Suppressor macrophage treated with lipopolysaccharide for 4 hours (primary cell): ENCODE measurements around the gene C19orf47.
"Not testable (repeated sequence)": the region's sequence is repeated elsewhere in the genome, so short reads cannot be mapped to it uniquely, and the experiment has no call there.

ENCODE experiments used
- DNase-seq: peaks from one replicate; pipeline ENCODE4 v3.0.0-alpha.2; 2020

The C19orf47 gene

DNA sequence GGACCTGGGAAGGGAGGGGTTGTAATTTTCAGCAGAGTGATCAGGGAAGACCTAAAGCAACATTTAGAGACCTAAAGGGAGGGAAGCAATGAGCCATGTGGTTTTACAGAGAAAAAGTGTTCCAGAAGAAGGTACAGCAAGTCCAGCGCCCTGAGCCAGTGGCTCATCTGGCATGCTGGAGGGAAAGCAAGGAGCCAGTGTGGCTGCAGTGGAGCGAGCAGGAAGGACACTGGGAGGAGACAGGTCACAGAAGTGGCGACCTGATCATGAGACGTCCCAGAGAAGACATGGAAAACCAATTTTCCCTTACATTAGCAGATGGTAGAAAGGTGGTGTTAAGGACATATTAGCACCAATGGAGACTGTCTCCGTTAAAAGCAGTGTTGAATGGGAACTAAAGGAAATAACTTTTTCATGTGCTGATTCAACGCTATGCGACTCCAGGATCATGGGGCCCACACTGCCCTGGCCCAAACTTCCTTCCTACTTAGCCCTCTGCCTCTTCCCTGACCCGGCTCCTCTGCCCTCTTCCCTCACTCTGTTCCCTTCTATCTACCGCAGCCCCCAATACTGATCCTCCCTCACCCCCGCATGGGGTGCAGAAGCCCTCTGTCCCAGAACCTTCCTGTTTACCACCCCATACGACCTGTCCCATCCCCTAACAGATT, 5.4 kb downstream of the C19orf47 start:
- DNase-seq, result no peak

DNA sequence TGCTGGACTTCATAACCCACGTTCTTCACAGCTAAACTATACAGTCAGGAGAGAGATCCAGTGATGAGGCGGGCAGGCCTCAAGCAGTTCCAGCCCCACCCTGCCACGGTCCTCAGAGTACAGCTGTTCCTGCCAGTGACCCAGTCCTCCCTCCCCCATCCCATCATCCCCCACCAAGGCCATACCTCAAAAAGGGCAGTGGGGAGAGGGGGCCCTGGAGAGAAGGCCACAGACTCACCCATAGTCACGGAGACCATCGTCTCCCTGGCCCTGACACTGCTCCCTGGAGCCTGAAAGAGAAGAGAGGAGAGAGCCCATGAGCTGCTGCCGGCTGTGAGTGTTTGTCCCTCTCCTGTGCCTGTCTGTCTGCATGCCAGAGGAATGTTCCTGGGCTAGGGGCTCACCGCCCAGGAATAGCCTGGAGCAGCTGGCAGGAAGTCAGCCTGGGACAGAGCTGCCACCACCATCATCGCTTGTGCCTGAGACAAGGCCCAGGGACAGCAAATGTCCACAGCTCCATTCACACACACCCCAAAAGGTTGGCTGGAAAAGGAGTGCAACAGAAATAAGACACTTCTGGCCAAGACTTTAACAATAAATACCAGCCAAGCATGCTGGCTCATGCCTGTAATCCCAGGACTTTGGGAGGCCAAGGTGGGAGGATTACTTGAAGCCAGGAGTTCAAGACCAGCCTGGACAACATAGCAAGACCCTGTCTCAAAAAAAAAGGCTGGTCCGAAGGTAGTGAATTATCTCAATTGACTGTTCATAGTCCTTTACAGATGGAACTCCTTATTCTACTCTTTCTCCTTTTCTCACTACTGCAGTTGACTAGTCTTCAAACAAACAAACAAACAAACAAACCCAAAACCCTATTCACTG, 6.4 kb downstream of the C19orf47 start:
- DNase-seq, result no peak

DNA sequence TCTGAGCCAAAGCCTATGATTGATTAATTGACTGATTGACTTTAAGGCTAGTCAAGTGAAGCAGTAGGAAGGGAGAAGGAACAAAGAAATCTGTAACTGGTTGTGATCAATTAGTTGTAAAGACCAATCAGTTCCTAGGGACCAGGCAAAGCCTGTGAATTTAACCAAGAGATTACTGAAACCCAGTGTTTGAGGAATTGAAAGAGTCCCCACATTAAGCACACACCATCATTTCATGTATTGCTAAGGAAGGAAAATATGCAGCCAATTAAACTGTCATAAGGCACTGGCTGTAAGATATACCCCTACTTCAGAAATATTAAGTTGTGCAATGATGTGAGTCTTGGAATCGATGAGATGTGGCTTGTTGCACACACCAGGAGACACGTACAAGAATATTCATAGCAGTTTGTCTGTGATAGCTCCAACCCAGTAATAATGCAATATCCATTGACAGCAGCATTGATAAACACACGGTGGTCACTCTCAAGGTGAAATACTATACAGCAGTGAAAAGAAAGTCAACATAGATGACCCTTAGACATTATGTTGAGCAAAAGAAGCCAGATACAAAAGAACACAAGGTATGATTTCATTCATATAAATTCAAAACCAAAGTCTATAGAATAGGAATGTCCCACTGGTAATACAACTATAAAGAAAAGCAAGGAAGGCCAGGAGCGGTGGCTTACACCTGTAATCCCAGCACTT, 9.0 kb downstream of the C19orf47 start:
- DNase-seq, result no peak

DNA sequence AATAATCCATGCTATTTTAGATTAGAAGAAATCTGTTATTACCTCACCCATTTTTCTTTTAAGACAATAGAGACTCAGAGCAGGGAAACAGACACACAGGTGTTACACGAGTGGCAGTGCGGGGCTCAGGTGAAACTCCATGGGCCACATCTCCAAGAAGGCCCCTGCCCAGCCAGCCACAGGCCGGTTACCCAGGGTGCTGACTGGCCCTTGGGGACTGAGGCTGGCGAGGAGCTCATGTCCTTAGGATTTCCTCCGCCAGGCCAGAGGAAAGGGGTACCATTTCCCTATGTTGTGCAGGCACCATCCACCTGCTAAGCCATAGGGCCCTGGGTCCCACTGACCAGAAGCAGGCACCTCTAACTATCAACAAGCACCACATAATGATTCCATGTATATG, 10.6 kb downstream of the C19orf47 start:
- DNase-seq, result no peak

DNA sequence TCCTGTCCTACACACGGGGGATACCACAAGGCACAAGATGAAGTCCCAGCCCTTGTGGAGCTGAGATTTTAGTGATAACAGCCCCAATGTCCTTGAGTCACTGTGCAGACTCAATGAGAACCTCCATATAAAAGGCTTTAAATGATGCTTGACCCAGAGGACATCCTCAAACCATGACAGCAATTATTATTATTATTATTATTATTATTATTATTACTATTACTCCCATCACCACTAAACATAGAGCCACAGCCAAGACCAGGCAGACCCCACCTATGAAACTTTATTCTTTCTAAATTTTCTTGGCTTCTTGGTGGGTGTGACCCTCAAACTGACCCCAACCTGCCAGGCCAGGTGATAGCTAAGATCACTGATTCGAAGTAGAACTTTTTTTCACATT, 11.1 kb downstream of the C19orf47 start:
- DNase-seq, result no peak

DNA sequence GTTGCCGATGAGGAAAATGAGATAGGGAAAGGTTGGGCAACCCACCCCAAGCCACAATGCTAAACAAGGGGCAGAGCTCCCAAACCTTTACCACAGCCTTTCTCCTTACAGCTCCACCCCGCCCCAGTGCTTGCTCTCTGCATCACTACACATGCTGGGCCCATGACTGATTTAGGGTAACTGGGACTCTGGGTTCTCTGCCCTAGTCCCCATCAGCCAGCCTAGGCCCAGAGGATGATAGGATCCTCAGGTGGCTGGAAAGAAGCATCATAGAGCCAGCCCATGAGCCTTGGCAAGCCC, 11.6 kb downstream of the C19orf47 start:
- no peak for DNase-seq

DNA sequence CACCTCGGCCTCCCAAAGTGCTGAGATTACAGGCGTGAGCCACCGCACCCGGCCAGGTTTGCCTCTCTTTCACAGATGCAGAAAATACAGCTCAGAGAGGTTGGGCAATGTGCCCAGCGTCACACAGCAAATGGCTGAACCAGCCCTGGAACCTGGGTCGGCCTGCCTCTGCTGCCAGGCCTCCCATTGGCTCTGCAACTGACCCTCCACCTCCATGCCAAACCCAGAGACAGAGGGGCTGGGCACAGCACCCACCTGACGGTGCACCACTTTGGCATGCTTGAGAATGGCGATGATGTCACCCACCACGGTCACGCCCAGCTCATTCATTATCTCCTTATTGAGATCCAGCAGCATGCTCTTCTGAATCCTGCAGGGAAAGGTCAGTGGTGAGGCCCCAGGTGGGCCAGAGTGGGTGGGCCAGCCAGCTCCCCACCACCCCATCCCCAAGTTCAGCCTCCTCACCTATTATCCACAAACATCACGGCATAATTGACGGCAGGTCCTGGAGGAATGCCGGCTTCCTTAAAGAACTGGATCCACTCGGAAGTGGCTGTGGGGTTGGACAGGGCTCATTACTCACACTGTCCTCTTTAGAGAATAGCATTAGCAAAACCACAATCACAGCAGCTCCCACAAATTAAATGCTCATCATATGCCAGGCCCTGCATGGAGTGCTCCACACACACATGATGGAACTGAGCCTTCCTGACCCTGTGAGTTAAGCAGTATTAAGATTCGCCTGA, 12.2 kb downstream of the C19orf47 start:
- no peak for DNase-seq

DNA sequence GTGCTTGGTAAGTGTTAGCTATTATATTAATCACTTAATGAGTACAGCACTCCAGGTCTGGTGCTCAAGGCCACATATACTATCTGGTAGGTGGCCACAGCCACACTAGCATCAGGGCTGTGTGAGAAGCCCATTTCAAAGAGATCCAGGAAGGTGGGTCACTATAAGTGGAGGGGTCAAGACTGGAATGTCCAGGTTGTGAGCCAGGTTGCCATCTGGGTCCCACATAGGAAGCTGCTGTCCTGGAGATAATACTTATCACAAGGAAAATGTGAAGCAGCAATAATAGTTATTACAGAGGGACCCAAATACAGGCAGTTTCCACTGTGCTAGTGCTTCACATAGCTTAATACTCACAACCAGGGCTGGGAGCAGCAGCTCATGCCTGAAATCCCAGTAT, 13.1 kb downstream of the C19orf47 start:
- no peak for DNase-seq

DNA sequence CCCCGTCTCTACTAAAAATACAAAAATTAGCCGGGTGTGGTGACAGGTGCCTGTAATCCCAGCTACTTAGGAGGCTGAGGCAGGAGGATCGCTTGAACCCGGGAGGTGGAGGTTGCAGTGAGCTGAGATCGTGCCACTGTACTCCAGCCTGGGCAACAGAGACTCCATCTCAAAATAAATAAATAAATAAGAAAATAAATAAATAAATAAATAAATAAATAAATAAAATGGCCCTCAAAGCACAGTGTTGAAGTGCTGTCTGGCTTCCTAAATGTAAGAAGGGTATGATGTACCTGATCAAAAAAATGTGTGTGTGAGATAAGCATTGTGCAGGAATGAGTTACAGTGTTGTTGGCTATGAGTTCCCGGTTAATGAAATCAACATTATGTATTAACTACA, 15.1 kb downstream of the C19orf47 start:
- DNase-seq, result not testable (repeated sequence)

DNA sequence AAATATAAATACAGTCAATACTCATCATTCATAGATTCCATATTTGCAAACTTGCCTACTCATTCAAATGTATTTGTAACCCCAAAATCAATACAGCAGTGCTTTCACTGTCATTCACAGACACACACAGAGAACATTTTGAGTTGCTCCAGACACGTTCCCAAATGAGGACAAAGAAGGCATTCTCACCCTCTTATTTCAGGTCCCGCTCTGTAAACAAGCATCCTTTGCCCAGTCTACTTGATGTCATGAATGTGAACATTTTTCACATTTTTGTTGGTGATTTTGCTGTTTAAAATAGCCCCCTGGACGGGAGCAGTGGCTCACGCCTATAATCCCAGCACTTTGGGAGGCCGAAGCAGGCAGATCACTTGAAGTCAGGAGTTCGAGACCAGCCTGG, 15.5 kb downstream of the C19orf47 start:
- DNase-seq, result no peak

DNA sequence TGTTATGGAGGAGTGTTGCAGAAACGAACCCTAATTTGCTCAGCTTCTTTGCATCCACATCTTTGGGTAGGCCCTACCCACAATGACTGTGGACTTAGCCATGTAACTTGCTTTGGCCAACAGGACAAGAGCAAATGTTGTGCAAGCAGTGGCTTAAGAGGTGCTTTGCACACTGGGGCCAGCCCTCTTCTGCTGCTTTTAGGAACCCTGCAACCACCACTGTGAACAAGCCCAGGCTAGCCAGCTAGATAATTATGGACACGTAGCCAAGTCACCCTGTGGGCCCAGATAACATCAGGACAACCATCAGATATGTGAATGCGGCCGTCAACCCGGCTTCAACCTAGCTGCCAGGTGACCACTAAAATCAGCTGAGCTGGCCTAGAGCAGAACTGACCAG, 17.1 kb downstream of the C19orf47 start:
- DNase-seq, result no peak

DNA sequence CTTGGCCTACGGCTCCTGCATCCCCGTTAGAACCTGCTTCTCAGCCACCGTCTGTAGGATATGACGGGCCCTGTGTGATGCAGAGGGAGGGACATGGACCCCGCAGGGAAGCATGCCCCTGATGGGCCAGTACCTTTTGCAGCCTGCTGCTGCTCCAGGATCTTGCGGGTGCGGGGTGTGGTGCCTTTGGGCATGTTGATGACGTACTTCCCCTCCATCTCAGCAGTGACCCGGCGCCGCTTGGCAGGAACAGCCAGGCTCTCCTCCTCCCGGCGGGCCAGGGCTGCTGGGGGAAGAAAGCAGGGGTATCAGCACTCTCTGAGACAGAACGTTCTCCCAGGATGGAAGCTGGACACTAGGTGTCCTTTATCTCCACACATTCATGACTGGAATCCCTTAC, 22.0 kb downstream of the C19orf47 start:
- no peak for DNase-seq

DNA sequence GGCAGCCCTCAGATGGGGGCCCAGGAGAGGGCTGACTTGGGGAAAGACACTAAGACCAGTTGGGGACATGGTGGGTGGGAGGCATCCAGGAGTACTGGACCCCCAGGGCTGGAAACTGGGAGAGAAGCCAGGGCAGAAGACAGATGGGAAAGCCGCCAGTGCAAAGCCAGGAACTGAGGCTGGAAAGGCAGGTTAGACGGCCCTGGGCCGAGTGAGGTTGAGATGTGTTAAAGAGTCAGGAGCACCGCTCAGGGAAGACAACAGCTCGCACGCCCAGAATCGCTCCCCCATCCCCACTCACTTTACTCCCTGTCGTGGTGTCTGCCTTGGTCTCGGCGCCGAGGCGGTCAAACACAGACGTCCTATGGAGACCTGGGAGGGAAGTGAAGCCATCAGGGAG, 24.5 kb downstream of the C19orf47 start:
- no peak for DNase-seq

DNA sequence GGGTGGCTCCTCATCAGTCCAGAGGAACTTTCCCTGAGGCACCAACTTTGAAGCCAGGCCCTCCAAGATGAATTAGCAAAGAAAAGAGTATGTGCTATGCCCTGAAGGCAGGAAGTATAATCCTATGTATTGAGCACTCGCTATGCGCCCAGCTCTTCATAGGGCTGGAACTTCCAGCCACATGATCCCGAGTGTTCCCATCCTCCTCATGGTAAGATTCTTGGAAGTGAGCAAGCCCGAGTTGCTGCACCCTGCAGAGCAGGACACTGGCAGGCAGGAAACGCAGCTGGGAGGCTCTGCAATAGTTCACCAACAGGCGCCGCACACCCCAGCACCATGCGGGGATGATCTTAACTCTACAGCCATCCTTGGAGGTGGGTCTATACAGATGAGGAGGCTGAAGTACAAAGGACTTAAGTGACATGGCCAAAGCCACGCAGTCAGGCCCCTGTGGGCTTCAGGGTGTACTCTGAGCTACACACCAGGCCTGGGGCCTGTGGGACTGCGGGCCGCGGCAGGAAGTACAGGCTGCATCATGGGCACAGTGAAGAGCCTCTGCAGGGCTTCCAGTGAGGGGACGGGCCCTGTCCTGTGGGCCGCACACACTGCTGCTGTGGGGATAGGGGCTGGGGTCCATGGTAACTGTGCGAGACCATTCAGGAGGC, 25.1 kb downstream of the C19orf47 start:
- DNase-seq, result no peak

DNA sequence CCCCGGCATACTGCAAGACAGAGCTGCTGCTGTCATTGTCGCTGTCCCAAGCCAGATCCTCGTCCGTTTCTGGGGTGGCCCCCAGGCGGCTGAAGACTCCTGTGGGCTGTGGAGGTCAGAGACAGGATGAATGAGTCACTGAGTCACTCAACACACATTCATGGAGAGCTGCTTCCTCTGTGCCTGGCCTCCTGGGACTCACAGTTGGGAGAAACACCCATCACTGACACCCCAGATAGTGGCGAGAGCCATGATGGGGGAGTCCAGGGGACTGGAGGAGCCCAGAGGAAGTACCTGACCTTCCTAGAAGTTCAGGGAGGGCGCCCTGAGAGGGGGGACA, 26.0 kb downstream of the C19orf47 start:
- no peak for DNase-seq

DNA sequence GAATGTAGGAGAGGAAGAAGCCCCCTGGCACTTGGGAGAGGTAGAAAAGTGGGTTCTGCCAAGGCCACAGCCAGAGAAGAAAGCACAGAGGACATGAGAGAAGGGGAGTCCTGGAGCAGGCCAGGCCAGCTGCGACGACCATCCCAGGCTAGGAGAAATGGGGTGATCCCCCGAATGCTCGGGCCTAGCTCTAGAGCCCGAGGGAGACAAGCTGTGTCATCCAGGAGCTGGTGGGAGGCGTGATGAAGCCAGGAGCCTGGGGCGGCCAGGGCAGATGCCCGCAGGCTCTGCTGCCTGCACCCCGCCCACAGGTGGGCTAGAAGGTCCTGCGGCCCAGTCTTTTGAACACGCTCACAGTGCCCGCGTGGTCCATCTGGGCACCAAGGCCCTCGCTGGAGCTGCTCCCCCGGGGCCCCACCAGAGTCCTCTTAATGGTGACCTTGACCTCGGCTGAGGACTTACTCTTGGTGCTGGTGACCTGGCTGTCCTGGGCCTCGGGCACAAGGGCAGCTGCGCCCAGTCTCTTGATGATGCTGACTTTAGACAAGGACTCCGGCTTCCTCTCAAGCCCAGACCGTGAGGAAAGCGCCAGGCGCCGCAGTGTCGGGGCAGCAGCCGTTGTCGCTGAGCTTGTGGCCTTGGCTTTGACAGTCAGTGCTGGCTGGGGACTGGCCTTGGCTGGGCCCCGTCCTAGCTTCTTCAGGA, 26.5 kb downstream of the C19orf47 start:
- DNase-seq, result no peak

DNA sequence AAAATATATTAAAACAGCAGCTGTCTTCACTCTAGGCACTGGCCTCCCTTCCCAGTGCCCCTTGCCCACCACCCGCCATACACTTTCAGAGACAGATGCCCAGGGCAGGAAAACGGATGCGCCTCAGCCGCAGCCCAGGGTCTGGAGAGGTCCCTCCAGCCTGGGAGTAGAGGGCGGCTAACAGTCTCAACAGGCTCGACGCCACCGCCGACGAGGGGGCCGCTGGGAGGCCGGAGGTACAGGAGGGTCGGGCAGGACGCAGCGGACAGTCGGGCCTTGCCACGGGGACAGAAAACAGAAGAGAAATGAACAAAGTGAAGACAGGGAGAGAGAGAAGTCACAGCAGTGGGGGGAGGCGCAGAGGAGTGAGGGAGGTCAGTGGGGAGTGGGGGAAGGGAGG, 27.1 kb downstream of the C19orf47 start:
- DNase-seq, result no peak

DNA sequence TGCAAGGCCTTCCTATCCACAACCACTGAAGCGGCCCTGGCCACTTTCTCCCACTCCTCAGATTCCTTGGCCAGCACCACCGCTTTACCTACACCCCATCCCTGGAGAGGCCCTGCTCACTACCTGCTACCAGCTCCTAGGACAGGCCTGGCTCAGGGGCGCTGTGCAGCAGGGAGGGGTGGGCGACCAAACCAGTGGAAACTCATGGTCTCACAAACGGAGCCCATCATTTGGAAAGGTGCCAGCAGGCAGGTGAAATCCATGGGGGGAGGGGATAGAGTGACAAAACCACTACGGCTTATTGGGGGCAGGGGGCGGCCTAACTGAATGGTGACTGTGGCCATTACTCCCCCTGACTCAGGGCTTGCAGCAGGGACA, 27.6 kb downstream of the C19orf47 start:
- no peak for DNase-seq

DNA sequence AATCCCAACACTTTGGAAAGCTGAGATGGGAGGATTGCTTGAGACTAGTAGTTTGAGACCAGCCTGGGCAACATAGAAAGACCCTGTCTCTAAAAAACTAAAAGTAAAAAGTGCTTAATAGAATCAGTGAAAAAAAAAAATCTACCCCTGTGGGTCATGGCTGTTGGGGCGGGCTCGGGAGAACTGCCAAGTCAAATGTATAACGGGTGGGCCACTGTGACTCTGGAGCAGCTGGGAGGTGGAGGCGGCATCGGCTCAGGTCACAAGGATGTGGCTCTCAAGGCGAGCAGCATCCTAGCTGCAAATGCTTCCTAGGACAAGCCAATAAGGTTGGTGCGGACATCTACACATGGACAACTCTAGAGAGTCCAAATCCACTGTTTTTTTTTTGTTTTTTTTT, 30.9 kb downstream of the C19orf47 start:
- DNase-seq, result no peak

DNA sequence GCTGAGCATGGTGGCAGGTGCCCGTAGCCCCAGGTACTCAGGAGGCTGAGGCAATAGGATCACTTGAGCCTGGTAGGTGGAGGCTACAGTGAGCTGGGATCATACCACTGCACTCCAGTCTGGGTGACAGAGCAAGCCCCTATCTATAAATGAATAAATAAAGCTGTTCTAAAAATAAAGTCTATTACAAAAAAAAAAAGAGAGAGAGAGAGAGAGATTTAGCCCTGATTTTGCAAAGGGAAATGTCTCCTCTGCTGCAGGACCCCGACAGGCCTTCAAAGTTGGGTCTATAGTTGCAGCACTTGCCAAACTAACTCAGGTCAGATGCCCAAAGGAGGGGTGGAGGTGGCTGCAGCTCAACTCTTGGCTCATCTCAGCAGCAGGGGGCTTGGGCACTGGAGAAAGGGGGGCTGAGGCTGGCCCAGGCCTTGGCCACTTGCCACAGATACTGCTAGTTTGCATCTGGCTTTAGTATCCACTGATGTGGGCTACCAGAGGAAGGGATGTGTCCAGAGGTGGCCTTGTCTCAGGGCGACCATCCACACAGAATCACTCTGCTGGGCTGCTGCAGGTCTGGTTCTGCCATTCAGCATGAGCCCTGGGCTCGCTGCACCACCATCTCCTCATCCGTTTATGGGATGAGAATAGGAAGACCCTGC, 32.3 kb downstream of the C19orf47 start:
- no peak for DNase-seq

DNA sequence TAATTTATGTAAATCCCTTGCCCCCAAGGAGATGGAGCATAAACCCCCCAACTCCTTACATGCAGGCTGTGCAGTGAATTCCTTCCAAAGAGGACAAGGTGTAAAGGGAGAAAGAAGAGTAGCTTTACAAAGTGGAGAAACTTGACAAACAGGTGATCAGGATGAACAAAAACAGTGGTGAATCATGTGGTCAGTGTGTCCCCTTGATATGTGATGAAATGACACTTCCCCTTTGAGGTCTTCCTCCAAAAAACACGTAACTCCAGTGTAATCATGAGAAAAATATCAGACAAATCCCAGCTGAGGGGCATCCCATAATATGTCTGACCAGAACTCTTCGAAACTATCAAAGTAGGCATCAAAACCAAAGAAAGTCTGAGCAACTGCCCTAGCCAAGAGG, 33.5 kb downstream of the C19orf47 start:
- DNase-seq, result peak; percentile 13
